GM19043 (cell line): ENCODE data around the gene D2HGDH.
"Not testable (repeated sequence)": the region's sequence is repeated elsewhere in the genome, so short reads cannot be mapped to it uniquely, and the experiment has no call there.

ENCODE experiments used
- ATAC-seq: cut with Tn5 transposase; IDR thresholded peaks from one replicate; pipeline ENCODE4 v1.9.1; 2021; ENCODE audit warnings: low read depth; ENCODE audit not compliant: unreplicated experiment

D2HGDH gene

GRCh38 chr2:241768251-241768711 is 33.9 kb downstream of the D2HGDH start:
- no peak for ATAC-seq

DNA sequence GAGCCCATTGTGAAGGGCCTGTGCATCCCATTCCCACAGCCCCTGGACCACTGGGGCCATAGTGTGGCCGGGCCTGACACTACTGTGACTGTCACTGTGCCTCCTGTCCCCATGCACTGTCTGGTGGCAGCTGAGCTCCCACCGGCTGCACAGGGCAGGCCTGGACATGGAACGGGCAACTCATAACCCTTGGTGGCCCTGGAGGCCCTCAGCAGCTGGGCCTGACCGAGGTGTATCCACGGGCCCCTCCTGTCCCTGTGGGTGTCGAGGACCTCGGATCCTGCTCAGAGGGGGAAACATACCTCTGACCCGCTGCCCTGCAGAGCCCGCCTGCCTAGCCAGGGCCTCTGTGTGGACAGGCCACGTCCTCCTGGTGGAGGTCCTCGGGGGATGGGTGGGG is 34.4 kb downstream of the D2HGDH start:
- ATAC-seq, result no peak

- ATAC-seq, result no peak
These were observed 35.4 kb downstream of the D2HGDH start for GRCh38 chr2:241769819-241770184.

- no peak for ATAC-seq
These were observed 35.9 kb downstream of the D2HGDH start for GRCh38 chr2:241770185-241770935.

- ATAC-seq, result no peak
These were observed 36.5 kb downstream of the D2HGDH start for GRCh38 chr2:241770936-241771285.

DNA sequence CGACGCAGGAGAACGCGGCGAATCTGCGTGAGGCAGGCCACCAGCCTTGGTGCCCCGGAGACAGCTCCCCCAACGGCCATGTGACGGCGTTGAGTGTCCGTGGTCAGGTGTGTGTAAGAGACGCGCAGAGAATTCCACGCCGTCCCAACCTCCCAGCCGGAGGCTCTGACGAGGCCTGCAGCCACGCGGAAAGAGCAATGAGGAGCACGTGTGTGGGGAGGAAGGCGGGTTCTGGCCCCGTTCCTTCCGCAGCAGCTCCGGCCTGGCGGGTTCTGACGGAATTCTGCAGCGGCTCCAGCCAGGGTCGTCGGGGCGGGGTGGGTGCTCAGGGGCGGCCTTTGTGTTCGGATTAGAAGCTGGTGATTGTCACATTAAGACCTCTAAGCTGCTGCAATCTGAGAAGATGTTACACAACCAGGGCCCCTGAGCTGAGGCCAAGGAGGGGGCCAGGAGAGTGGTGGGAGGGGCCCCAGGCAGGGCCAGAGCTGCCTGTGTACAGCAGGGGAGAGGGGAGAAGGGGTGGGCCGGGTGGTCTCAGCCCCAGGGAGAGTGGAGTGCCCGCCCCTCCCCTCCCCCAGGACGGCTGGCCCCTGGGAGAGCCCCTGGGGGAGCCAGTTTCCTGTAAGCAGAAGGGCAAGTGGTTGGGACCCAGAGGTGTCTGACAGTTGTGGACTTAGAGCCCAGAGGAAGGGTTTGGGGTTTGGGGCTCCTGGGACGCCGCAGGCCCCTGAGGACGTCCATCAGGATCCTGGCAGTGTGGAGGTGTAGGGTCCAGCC is 37.0 kb downstream of the D2HGDH start:
- ATAC-seq, result no peak

- no peak for ATAC-seq
These were observed 37.7 kb downstream of the D2HGDH start for GRCh38 chr2:241772063-241772499.

GRCh38 chr2:241773511-241774418 is 39.3 kb downstream of the D2HGDH start:
- no peak for ATAC-seq

DNA sequence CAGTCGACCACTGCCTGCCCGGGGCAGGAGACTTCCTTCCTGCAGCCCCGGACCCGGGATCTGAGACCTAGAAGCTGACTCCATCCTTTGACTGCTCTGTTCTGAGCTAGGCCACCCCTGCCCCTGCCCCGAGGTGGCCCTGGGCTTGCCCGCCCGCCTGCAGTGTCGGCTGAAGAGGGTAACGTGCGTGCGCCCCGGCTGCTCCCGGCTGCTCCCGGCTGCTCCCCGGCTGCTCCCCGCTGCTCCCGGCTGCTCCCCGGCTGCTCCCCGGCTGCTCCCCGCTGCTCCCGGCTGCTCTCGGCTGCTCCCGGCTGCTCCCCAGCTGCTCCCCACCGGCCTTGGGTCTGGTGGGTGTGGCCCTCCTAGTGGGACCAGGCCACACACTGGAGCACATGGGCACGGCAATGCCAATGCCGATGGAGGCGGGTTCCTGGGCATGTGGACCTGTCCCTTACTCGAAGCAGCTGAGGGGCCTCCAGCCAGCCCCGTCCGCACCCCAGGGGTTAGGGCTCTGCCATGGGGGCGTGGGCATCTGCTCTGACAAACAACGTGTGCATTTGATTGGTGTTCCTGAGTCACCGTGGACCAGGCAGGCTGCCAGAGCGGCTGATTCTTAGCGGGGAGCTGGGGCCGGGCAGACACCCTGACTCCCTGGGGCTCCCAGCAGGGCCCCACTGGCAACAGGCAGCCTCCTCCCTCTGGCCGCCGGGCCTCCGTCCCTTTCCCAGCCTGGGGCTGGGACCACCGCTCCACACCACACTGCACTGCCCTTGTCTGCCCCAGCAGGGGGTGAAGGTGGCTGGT is 40.2 kb downstream of the D2HGDH start:
- ATAC-seq, result no peak

DNA sequence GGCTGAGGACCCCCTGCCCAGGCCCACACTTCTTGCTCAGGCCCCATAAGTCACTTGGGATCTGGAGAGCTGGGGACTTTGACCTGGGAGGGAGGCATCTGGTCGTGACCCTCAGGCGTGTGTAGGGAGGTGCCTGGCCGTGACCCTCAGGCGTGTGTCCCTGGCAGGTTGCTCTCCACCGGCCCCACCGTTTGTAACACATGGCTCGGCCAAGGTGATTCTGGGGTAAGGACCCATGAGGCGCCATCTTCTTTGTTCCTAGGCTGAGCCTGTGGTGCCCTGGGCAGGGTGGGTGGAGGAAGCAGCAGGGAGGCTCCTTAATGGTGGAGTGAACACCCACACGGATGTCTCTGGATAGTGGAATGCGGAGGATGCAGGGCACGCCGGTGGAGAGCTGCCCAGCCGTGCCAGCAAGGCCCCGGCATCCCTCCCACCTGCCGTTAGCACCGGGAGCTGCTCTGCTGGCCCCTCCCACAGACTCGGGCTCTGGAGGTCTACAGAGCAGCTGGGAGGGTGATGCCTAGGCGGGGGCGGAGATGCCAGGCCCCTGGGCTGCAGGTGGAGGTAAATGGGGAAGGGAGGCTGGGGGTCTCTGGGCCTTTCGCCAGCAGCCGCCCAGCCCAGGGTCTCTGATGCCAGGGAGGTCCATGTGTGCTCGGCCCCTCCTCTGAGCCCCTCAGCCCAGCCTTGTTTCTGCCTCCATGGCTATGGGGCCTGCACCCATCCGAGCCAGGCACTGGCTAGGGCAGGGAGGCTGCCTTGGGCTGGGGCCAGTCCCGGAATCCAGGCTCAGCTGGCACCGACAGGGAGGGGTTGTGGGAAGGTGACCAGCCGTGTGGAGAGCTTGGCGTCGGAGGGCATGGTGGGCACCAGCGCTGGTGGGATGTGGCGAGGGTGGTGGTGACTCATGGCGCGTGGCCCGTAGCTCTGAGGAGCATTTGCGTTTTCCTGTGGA is 41.1 kb downstream of the D2HGDH start:
- no peak for ATAC-seq

DNA sequence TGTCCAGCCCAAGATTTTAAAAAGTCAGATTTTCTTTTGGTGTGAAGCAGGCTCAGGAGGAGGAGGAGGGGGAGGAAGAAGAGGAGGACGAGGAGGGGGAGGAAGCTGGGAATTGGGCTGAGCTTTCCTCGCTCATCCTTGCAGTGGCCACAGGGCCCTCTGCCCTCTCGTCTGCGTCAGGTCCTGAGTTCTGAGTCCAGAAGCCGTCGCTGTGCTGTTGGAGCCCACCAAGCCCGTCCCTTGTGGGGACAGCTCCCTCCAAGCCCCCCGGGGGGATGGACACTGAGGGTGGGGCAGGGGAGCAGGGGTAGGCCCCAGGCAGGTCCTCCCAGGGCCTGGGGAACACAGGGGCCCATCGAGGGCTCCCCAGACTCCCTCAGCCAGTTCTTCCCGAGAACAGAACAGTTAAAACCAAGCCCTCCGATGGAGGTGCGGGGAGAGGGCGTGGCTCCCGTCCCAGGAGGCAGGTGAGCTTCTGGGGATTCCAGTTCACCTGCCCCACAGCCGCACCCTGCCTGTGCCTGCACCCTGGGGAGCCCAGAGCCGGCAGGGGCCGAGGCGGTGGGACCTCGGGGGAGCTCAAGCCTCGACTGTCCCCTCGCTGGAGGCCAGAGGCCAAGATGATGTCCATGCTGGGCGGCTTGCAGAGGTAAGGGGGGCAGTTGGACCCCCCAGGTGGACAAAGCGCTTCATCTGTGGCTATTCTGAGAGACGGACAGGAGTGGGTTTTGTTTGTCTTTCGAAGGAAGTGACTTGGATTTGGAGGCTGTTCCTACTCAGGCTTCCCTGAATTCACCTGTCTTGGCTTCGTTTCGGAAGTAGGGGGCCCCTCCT is 42.1 kb downstream of the D2HGDH start, which contains the start of gene GAL3ST2:
Gene GAL3ST2, plus strand, starts transcription at position 487 of the 834 bp plus-strand sequence. Its CDS starts 134 bp downstream, at position 621.
- ATAC-seq, result no peak

- no peak for ATAC-seq
These were observed 42.8 kb downstream of the D2HGDH start for GRCh38 chr2:241777170-241777685.

GRCh38 chr2:241777686-241778627 is 43.5 kb downstream of the D2HGDH start:
- no peak for ATAC-seq

DNA sequence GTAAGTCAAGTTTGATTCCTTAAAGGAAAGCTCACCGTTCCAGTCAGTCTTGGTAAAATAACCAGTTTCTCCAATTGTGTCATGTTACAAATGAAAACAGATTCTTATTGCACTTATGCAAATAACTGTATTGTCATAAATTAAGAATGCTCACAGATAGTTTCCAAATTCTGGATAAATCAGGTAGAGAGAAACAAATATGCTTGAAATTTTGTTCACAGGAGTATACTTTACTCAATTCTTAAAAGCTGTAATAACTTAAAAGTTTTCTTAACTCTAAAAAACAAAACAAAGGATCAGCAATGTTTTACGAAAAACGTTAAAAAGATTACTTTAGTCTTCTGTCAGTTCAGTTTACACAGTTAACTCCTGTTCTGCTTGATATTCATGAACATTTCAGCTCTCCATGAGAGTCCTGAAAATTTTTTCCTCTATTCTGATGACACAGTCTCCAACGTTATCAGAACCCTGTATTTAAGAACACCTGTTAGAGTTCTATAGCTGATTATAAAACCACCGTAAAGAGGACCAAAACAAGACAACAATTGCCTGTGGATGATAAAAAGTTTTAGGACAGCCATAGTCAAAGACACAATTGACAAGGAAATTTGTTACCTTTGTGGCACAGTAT is 46.6 kb downstream of the D2HGDH start:
- ATAC-seq, result no peak

DNA sequence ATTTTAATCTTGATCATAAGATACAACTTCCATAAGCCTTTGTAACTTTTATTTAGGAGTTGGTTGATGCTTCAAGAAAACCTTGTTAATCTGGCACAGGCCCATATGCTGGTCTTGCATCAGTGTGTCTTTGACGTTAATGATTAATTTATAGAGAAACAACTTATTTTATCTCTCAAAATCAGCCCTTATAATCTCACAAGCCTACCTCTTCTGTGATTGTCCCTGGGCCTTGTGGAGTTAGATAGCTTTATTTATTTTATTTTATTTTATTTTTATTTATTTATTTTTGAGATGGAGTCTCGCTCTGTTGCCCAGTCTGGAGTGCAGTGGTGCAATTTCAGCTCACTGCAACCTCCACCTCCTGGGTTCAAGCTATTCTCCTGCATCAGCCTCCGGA is 47.6 kb downstream of the D2HGDH start:
- ATAC-seq, result not testable (repeated sequence)

GRCh38 chr2:241788135-241788534 is 53.7 kb downstream of the D2HGDH start:
- no peak for ATAC-seq
